Measurements from ENCODE around the gene LRRC8E. TPM values are rescaled to one million over a fixed set of nuclear protein-coding genes. Genes with fewer than 3 reads are reported as not detected.

The LRRC8E gene
- total RNA-seq, 5 donors from 2014 or later (not counting 1 experiment from before 2014, with no cell fraction given), result 0.06 TPM; not detected in 4

GRCh38 chr19:7862413-7862951, 25.8 kb upstream of the LRRC8E start:
- Histone ChIP-seq H3K4me1 (ENCODE audit: control insufficient read depth in 1 of 2, extremely low read depth in 1 of 2, insufficient read depth in 2 of 2, low read length in 2 of 2) (peaks cover 4 to 39% of the 10 kb centered on the region in 2 experiments), H3K27me3 (replicated peaks in 1 of 2; ENCODE audit: control insufficient read depth in 2 of 2, extremely low read depth in 1 of 2, insufficient read depth in 2 of 2, low read length in 1 of 2) (peaks cover 0 to 89% of the 10 kb centered on the region in 2 experiments), H3K27ac (ENCODE audit: low read length) (no peak overlapping the region), H3K4me3 (ENCODE audit: control insufficient read depth in 1 of 2, extremely low read depth in 1 of 2, low read length in 1 of 2) (peak overlapping the region; percentile 35 to 61), H3K36me3 (ENCODE audit: control insufficient read depth in 2 of 2, extremely low read depth in 1 of 2, insufficient read depth in 1 of 2, low read length in 1 of 2) (peaks cover 0 to 6% of the 10 kb centered on the region in 2 donors), H3K9me3 (no peaks in the 10 kb centered on the region)
- Mint-ChIP-seq H3K27me3 (peaks cover 5 to 21% of the 10 kb centered on the region in 2 donors), H3K4me1 (peaks cover 11 to 29% (median 16%) of the 10 kb centered on the region in 3 donors), H3K4me3 (peak overlapping the region; percentile 49 to 64 (median 63)), H3K36me3 (no peaks in the 10 kb centered on the region), H3K27ac (no peak overlapping the region), H3K9me3 (no peaks in the 10 kb centered on the region)
- ATAC-seq (replicated peaks in 1 of 4), result peak; percentile 60 to 73 (median 69)
- DNase-seq, result peak; percentile 42 to 80 (median 66)
- ChIA-PET CTCF (interaction anchor here (0.6 to 1.1 kb wide), 3 partner anchors 21 to 233 kb away, joined by 3 to 4 read pairs (median 3); partner anchors contain the start of genes PET100 (in 1 of the 2) and XAB2 (in 1 of the 2)), POLR2A (interaction anchor here (0.6 to 1.0 kb wide), 2 partner anchors 10 to 58 kb away, joined by 3 to 6 read pairs; no protein-coding TSS in a partner anchor)
- 5% methylated on average over 27 of the region's 67 CpGs for WGBS (ENCODE audit: insufficient coverage)

- ATAC-seq (replicated peaks in 1 of 4) (peak; percentile 6 to 18 (median 12)), DNase-seq (peak in 2 of 35 experiments; percentile 14 to 34)
- peaks cover 11 to 32% (median 16%) of the 10 kb centered on the region in 3 donors for H3K4me1 Mint-ChIP-seq
- CTCF ChIA-PET, result interaction anchor here in 1 of 2 donors (0.6 to 1.0 kb wide), 2 partner anchors 24 to 234 kb away, joined by 3 to 4 read pairs; partner anchors contain the start of genes PET100 and XAB2
- Histone ChIP-seq H3K9me3 (no peaks in the 10 kb centered on the region), H3K27me3 (replicated peaks in 1 of 2; ENCODE audit: control insufficient read depth in 2 of 2, extremely low read depth in 1 of 2, insufficient read depth in 2 of 2, low read length in 1 of 2) (peaks cover 0 to 87% of the 10 kb centered on the region in 2 experiments), H3K4me1 (ENCODE audit: control insufficient read depth in 1 of 2, extremely low read depth in 1 of 2, insufficient read depth in 2 of 2, low read length in 2 of 2) (peaks cover 4 to 39% of the 10 kb centered on the region in 2 experiments), H3K27ac (ENCODE audit: low read length) (no peak overlapping the region), H3K36me3 (ENCODE audit: control insufficient read depth in 2 of 2, extremely low read depth in 1 of 2, insufficient read depth in 1 of 2, low read length in 1 of 2) (peaks cover 0 to 6% of the 10 kb centered on the region in 2 donors), H3K4me3 (ENCODE audit: control insufficient read depth in 1 of 2, extremely low read depth in 1 of 2, low read length in 1 of 2) (no peak overlapping the region)
- no peaks in the 10 kb centered on the region for H3K9me3 Mint-ChIP-seq
- no peaks in the 10 kb centered on the region for H3K36me3 Mint-ChIP-seq
- WGBS (ENCODE audit: insufficient coverage), result 52% methylated on average over 83 of the region's 83 CpGs
- H3K27ac Mint-ChIP-seq, result no peak overlapping the region
- H3K27me3 Mint-ChIP-seq, result peaks cover 5 to 21% of the 10 kb centered on the region in 2 donors
- POLR2A ChIA-PET, result interaction anchor here in 1 of 2 donors (0.7 kb wide), 1 partner anchor 13 kb away, joined by 3 read pairs; no protein-coding TSS in a partner anchor
- H3K4me3 Mint-ChIP-seq, result peak overlapping the region in 2 of 3 donors; percentile 31 to 64
Observed at GRCh38 chr19:7863157-7863970, 24.9 kb upstream of the LRRC8E start.

- no peak overlapping the region for H3K27ac ChIP-seq (ENCODE audit: low read length)
- H3K36me3 ChIP-seq (ENCODE audit: control insufficient read depth in 2 of 2, extremely low read depth in 1 of 2, insufficient read depth in 1 of 2, low read length in 1 of 2), result peaks cover 0 to 6% of the 10 kb centered on the region in 2 donors
- H3K9me3 ChIP-seq, result no peaks in the 10 kb centered on the region
- no peak overlapping the region for H3K27ac Mint-ChIP-seq
- CTCF ChIA-PET, result no interaction called here
- H3K36me3 Mint-ChIP-seq, result no peaks in the 10 kb centered on the region
- no peak overlapping the region for H3K4me3 ChIP-seq (ENCODE audit: control insufficient read depth in 1 of 2, extremely low read depth in 1 of 2, low read length in 1 of 2)
- 70% methylated on average over 13 of the region's 21 CpGs for WGBS (ENCODE audit: insufficient coverage)
- H3K27me3 Mint-ChIP-seq, result peaks cover 5 to 21% of the 10 kb centered on the region in 2 donors
- no peak for ATAC-seq (replicated peaks in 1 of 4)
- peaks cover 0 to 82% of the 10 kb centered on the region in 2 experiments for H3K27me3 ChIP-seq (replicated peaks in 1 of 2; ENCODE audit: control insufficient read depth in 2 of 2, extremely low read depth in 1 of 2, insufficient read depth in 2 of 2, low read length in 1 of 2)
- POLR2A ChIA-PET, result no interaction called here
- H3K4me1 ChIP-seq (ENCODE audit: control insufficient read depth in 1 of 2, extremely low read depth in 1 of 2, insufficient read depth in 2 of 2, low read length in 2 of 2), result peaks cover 7 to 45% of the 10 kb centered on the region in 2 experiments
- H3K4me1 Mint-ChIP-seq, result peaks cover 11 to 38% (median 21%) of the 10 kb centered on the region in 3 donors
- H3K9me3 Mint-ChIP-seq, result no peaks in the 10 kb centered on the region
- peak overlapping the region in 2 of 3 donors; percentile 3 to 64 for H3K4me3 Mint-ChIP-seq
- no peak for DNase-seq
Observed at GRCh38 chr19:7863971-7864689, 24.2 kb upstream of the LRRC8E start.

- no peak overlapping the region for H3K27ac Mint-ChIP-seq
- H3K27ac ChIP-seq (ENCODE audit: low read length), result no peak overlapping the region
- DNase-seq (no peak), ATAC-seq (replicated peaks in 1 of 4) (no peak)
- H3K4me1 ChIP-seq (ENCODE audit: control insufficient read depth in 1 of 2, extremely low read depth in 1 of 2, insufficient read depth in 2 of 2, low read length in 2 of 2), result peaks cover 7 to 48% of the 10 kb centered on the region in 2 experiments
- ChIA-PET POLR2A (no interaction called here), CTCF (no interaction called here)
- H3K9me3 Mint-ChIP-seq, result no peaks in the 10 kb centered on the region
- WGBS (ENCODE audit: insufficient coverage), result 40% methylated on average over 10 of the region's 18 CpGs
- H3K4me3 Mint-ChIP-seq, result peak overlapping the region in 1 of 3 donors; percentile 64
- peaks cover 0 to 76% of the 10 kb centered on the region in 2 experiments for H3K27me3 ChIP-seq (replicated peaks in 1 of 2; ENCODE audit: control insufficient read depth in 2 of 2, extremely low read depth in 1 of 2, insufficient read depth in 2 of 2, low read length in 1 of 2)
- peaks cover 0 to 6% of the 10 kb centered on the region in 2 donors for H3K36me3 ChIP-seq (ENCODE audit: control insufficient read depth in 2 of 2, extremely low read depth in 1 of 2, insufficient read depth in 1 of 2, low read length in 1 of 2)
- no peak overlapping the region for H3K4me3 ChIP-seq (ENCODE audit: control insufficient read depth in 1 of 2, extremely low read depth in 1 of 2, low read length in 1 of 2)
- peaks cover 11 to 38% (median 21%) of the 10 kb centered on the region in 3 donors for H3K4me1 Mint-ChIP-seq
- H3K36me3 Mint-ChIP-seq, result no peaks in the 10 kb centered on the region
- peaks cover 5 to 21% of the 10 kb centered on the region in 2 donors for H3K27me3 Mint-ChIP-seq
- H3K9me3 ChIP-seq, result no peaks in the 10 kb centered on the region
Observed at GRCh38 chr19:7864690-7865074, 23.6 kb upstream of the LRRC8E start.

GRCh38 chr19:7865262-7865911, 22.9 kb upstream of the LRRC8E start:
- peak overlapping the region in 1 of 3 donors; percentile 64 for H3K4me3 Mint-ChIP-seq
- peaks cover 5 to 19% of the 10 kb centered on the region in 2 donors for H3K27me3 Mint-ChIP-seq
- peaks cover 18 to 40% (median 23%) of the 10 kb centered on the region in 3 donors for H3K4me1 Mint-ChIP-seq
- ChIA-PET POLR2A (interaction anchor here in 1 of 2 donors (0.7 kb wide), 1 partner anchor 10 kb away, joined by 4 read pairs; no protein-coding TSS in a partner anchor), CTCF (no interaction called here)
- H3K9me3 Mint-ChIP-seq, result no peaks in the 10 kb centered on the region
- Histone ChIP-seq H3K4me1 (ENCODE audit: control insufficient read depth in 1 of 2, extremely low read depth in 1 of 2, insufficient read depth in 2 of 2, low read length in 2 of 2) (peaks cover 7 to 53% of the 10 kb centered on the region in 2 experiments), H3K27ac (ENCODE audit: low read length) (no peak overlapping the region), H3K9me3 (no peaks in the 10 kb centered on the region), H3K4me3 (ENCODE audit: control insufficient read depth in 1 of 2, extremely low read depth in 1 of 2, low read length in 1 of 2) (no peak overlapping the region), H3K36me3 (ENCODE audit: control insufficient read depth in 2 of 2, extremely low read depth in 1 of 2, insufficient read depth in 1 of 2, low read length in 1 of 2) (peaks cover 0 to 5% of the 10 kb centered on the region in 2 donors), H3K27me3 (replicated peaks in 1 of 2; ENCODE audit: control insufficient read depth in 2 of 2, extremely low read depth in 1 of 2, insufficient read depth in 2 of 2, low read length in 1 of 2) (peaks cover 0 to 73% of the 10 kb centered on the region in 2 experiments)
- DNase-seq (peak in 1 of 35 experiments; percentile 44), ATAC-seq (replicated peaks in 1 of 4) (no peak)
- peak overlapping the region in 1 of 2 donors; percentile 81 for H3K27ac Mint-ChIP-seq
- no peaks in the 10 kb centered on the region for H3K36me3 Mint-ChIP-seq
- WGBS (ENCODE audit: insufficient coverage), result 23% methylated on average over 10 of the region's 10 CpGs

All from T-cell (primary cell).